ENCODE measurements around the gene PI4KA. TPM values are rescaled to one million over a fixed set of nuclear protein-coding genes. Genes with fewer than 3 reads are reported as not detected.
"Not testable (repeated sequence)": the region's sequence is repeated elsewhere in the genome, so short reads cannot be mapped to it uniquely, and the experiment has no call there.

The PI4KA gene
- total and polyA plus RNA-seq, 2 donors: 32.5 to 64.0 TPM

GRCh38 chr22:20713116-20713515 is 145.5 kb downstream of the PI4KA start:
- not testable (repeated sequence) for H3K4me3 ChIP-seq (ENCODE audit: low read length in 2 of 2); H3K9me3 ChIP-seq (ENCODE audit: control insufficient read depth in 2 of 2, insufficient read depth in 1 of 2, low read length in 1 of 2); DNase-seq (ENCODE audit: low read depth in 6 of 9, low spot score in 9 of 9); H3K27ac ChIP-seq (ENCODE audit: low read depth in 1 of 2, low read length in 1 of 2); H3K4me1 ChIP-seq (ENCODE audit: control insufficient read depth in 2 of 2, insufficient read depth in 2 of 2, low read length in 2 of 2); H3K27me3 ChIP-seq (ENCODE audit: control insufficient read depth in 2 of 2, insufficient read depth in 1 of 2, low read length in 1 of 2)
- 97% methylated on average over 13 of the region's 13 CpGs for WGBS
- peaks cover 7 to 42% of the 10 kb centered on the region in 2 donors for H3K36me3 ChIP-seq (ENCODE audit: control insufficient read depth in 2 of 2, insufficient read depth in 2 of 2, low read length in 1 of 2)

GRCh38 chr22:20709966-20710365 is 148.6 kb downstream of the PI4KA start:
- H3K36me3 ChIP-seq (ENCODE audit: control insufficient read depth in 2 of 2, insufficient read depth in 2 of 2, low read length in 1 of 2): peaks cover 7 to 38% of the 10 kb centered on the region in 2 donors
- H3K4me3 ChIP-seq (ENCODE audit: low read length in 2 of 2); H3K27ac ChIP-seq (ENCODE audit: low read depth in 1 of 2, low read length in 1 of 2); H3K27me3 ChIP-seq (ENCODE audit: control insufficient read depth in 2 of 2, insufficient read depth in 1 of 2, low read length in 1 of 2); H3K4me1 ChIP-seq (ENCODE audit: control insufficient read depth in 2 of 2, insufficient read depth in 2 of 2, low read length in 2 of 2); H3K9me3 ChIP-seq (ENCODE audit: control insufficient read depth in 2 of 2, insufficient read depth in 1 of 2, low read length in 1 of 2); DNase-seq (ENCODE audit: low read depth in 6 of 9, low spot score in 9 of 9): not testable (repeated sequence)
- WGBS: 98% methylated on average over 11 of the region's 11 CpGs

GRCh38 chr22:20707549-20708118 is 151.0 kb downstream of the PI4KA start:
- not testable (repeated sequence) for DNase-seq (ENCODE audit: low read depth in 6 of 9, low spot score in 9 of 9)

GRCh38 chr22:20703816-20704609 is 154.6 kb downstream of the PI4KA start:
- peak in 1 of 9 donors; percentile 10 for DNase-seq (ENCODE audit: low read depth in 6 of 9, low spot score in 9 of 9)
- not testable (repeated sequence) for H3K4me1 ChIP-seq (ENCODE audit: control insufficient read depth in 2 of 2, insufficient read depth in 2 of 2, low read length in 2 of 2); H3K36me3 ChIP-seq (ENCODE audit: control insufficient read depth in 2 of 2, insufficient read depth in 2 of 2, low read length in 1 of 2); H3K27ac ChIP-seq (ENCODE audit: low read depth in 1 of 2, low read length in 1 of 2); H3K4me3 ChIP-seq (ENCODE audit: low read length in 2 of 2); H3K9me3 ChIP-seq (ENCODE audit: control insufficient read depth in 2 of 2, insufficient read depth in 1 of 2, low read length in 1 of 2)
- WGBS: 2% methylated on average over 66 of the region's 79 CpGs
- peaks cover 2 to 24% of the 10 kb centered on the region in 2 donors for H3K27me3 ChIP-seq (ENCODE audit: control insufficient read depth in 2 of 2, insufficient read depth in 1 of 2, low read length in 1 of 2)

More at GRCh38 chr22:20707549-20708118, 151.0 kb downstream of the PI4KA start:
- not testable (repeated sequence) for H3K4me3 ChIP-seq (ENCODE audit: low read length in 2 of 2); H3K4me1 ChIP-seq (ENCODE audit: control insufficient read depth in 2 of 2, insufficient read depth in 2 of 2, low read length in 2 of 2); H3K9me3 ChIP-seq (ENCODE audit: control insufficient read depth in 2 of 2, insufficient read depth in 1 of 2, low read length in 1 of 2); H3K27ac ChIP-seq (ENCODE audit: low read depth in 1 of 2, low read length in 1 of 2)
- peaks cover 2 to 18% of the 10 kb centered on the region in 2 donors for H3K27me3 ChIP-seq (ENCODE audit: control insufficient read depth in 2 of 2, insufficient read depth in 1 of 2, low read length in 1 of 2)
- peaks cover 2 to 22% of the 10 kb centered on the region in 2 donors for H3K36me3 ChIP-seq (ENCODE audit: control insufficient read depth in 2 of 2, insufficient read depth in 2 of 2, low read length in 1 of 2)
- 98% methylated on average over 11 of the region's 11 CpGs for WGBS

- H3K27me3 ChIP-seq (ENCODE audit: control insufficient read depth in 2 of 2, insufficient read depth in 1 of 2, low read length in 1 of 2): peaks cover 2 to 28% of the 10 kb centered on the region in 2 donors
- not testable (repeated sequence) for H3K4me1 ChIP-seq (ENCODE audit: control insufficient read depth in 2 of 2, insufficient read depth in 2 of 2, low read length in 2 of 2); H3K27ac ChIP-seq (ENCODE audit: low read depth in 1 of 2, low read length in 1 of 2); DNase-seq (ENCODE audit: low read depth in 6 of 9, low spot score in 9 of 9); H3K36me3 ChIP-seq (ENCODE audit: control insufficient read depth in 2 of 2, insufficient read depth in 2 of 2, low read length in 1 of 2); H3K9me3 ChIP-seq (ENCODE audit: control insufficient read depth in 2 of 2, insufficient read depth in 1 of 2, low read length in 1 of 2)
- peak overlapping the region in 1 of 2 donors; percentile 55 for H3K4me3 ChIP-seq (ENCODE audit: low read length in 2 of 2)
- 2% methylated on average over 11 of the region's 25 CpGs for WGBS
These were observed 155.2 kb downstream of the PI4KA start for GRCh38 chr22:20703414-20703806.

GRCh38 chr22:20702546-20703413 is 155.8 kb downstream of the PI4KA start:
- peak overlapping the region; percentile 51 to 55 for H3K4me3 ChIP-seq (ENCODE audit: low read length in 2 of 2)
- peaks cover 2 to 28% of the 10 kb centered on the region in 2 donors for H3K27me3 ChIP-seq (ENCODE audit: control insufficient read depth in 2 of 2, insufficient read depth in 1 of 2, low read length in 1 of 2)
- not testable (repeated sequence) for H3K4me1 ChIP-seq (ENCODE audit: control insufficient read depth in 2 of 2, insufficient read depth in 2 of 2, low read length in 2 of 2); H3K9me3 ChIP-seq (ENCODE audit: control insufficient read depth in 2 of 2, insufficient read depth in 1 of 2, low read length in 1 of 2); H3K36me3 ChIP-seq (ENCODE audit: control insufficient read depth in 2 of 2, insufficient read depth in 2 of 2, low read length in 1 of 2)
- peak overlapping the region; percentile 86 to 90 for H3K27ac ChIP-seq (ENCODE audit: low read depth in 1 of 2, low read length in 1 of 2)
- WGBS: under 1% methylated on average over 63 of the region's 64 CpGs
- peak; percentile 66 to 94 (median 85) for DNase-seq (ENCODE audit: low read depth in 6 of 9, low spot score in 9 of 9)

- WGBS: 0% methylated on average over 24 of the region's 35 CpGs
- Histone ChIP-seq H3K27ac (ENCODE audit: low read depth in 1 of 2, low read length in 1 of 2) (peak overlapping the region; percentile 86 to 90), H3K4me3 (ENCODE audit: low read length in 2 of 2) (peak overlapping the region; percentile 51 to 55), H3K27me3 (ENCODE audit: control insufficient read depth in 2 of 2, insufficient read depth in 1 of 2, low read length in 1 of 2) (peaks cover 2 to 28% of the 10 kb centered on the region in 2 donors)
- not testable (repeated sequence) for DNase-seq (ENCODE audit: low read depth in 6 of 9, low spot score in 9 of 9); H3K9me3 ChIP-seq (ENCODE audit: control insufficient read depth in 2 of 2, insufficient read depth in 1 of 2, low read length in 1 of 2); H3K36me3 ChIP-seq (ENCODE audit: control insufficient read depth in 2 of 2, insufficient read depth in 2 of 2, low read length in 1 of 2); H3K4me1 ChIP-seq (ENCODE audit: control insufficient read depth in 2 of 2, insufficient read depth in 2 of 2, low read length in 2 of 2)
These were observed 156.5 kb downstream of the PI4KA start for GRCh38 chr22:20702175-20702545.

- not testable (repeated sequence) for H3K27ac ChIP-seq (ENCODE audit: low read depth in 1 of 2, low read length in 1 of 2); H3K9me3 ChIP-seq (ENCODE audit: control insufficient read depth in 2 of 2, insufficient read depth in 1 of 2, low read length in 1 of 2); H3K4me1 ChIP-seq (ENCODE audit: control insufficient read depth in 2 of 2, insufficient read depth in 2 of 2, low read length in 2 of 2); H3K36me3 ChIP-seq (ENCODE audit: control insufficient read depth in 2 of 2, insufficient read depth in 2 of 2, low read length in 1 of 2); DNase-seq (ENCODE audit: low read depth in 6 of 9, low spot score in 9 of 9)
- Histone ChIP-seq H3K27me3 (ENCODE audit: control insufficient read depth in 2 of 2, insufficient read depth in 1 of 2, low read length in 1 of 2) (peaks cover 2 to 28% of the 10 kb centered on the region in 2 donors), H3K4me3 (ENCODE audit: low read length in 2 of 2) (peak overlapping the region; percentile 51 to 55)
- WGBS: 8% methylated on average over 18 of the region's 21 CpGs
These were observed 156.9 kb downstream of the PI4KA start for GRCh38 chr22:20701680-20702136.

All from thymus (tissue), 11 donors.